COLO668 (cell line): ENCODE results near the gene COBL.

Experiments
- DNase-seq: peaks from one replicate; lab custom pipeline; 2025; ENCODE audit not compliant: unreplicated experiment; lab: John Stamatoyannopoulos, UW

COBL gene, protein sequence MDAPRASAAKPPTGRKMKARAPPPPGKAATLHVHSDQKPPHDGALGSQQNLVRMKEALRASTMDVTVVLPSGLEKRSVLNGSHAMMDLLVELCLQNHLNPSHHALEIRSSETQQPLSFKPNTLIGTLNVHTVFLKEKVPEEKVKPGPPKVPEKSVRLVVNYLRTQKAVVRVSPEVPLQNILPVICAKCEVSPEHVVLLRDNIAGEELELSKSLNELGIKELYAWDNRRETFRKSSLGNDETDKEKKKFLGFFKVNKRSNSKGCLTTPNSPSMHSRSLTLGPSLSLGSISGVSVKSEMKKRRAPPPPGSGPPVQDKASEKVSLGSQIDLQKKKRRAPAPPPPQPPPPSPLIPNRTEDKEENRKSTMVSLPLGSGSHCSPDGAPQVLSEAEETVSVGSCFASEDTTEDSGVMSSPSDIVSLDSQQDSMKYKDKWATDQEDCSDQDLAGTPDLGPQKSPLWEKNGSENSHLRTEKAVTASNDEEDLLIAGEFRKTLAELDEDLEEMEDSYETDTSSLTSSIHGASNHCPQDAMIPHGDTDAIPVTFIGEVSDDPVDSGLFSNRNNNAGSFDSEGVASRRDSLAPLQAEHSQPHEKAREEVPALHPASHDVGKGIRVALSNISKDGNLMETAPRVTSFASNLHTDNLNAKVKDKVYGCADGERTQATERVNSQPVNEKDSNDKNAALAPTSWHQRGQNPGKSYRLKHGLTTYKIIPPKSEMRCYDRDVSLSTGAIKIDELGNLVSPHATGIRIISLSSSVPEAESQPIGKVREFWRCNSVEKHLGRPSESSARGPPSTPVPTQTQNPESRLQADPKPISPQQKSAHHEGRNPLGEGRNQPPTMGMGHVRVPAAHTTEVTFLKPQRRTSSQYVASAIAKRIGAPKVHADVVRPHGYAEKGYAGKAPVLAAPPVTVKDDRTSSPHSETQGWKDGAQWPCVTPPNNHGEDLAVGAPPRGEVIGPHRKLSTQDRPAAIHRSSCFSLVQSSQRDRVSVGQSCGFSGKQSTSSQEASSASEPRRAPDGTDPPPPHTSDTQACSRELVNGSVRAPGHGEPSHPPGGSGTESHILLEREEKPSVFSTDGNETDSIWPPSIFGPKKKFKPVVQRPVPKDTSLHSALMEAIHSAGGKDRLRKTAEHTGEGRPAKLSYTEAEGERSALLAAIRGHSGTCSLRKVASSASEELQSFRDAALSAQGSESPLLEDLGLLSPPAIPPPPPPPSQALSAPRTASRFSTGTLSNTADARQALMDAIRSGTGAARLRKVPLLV

DNA sequence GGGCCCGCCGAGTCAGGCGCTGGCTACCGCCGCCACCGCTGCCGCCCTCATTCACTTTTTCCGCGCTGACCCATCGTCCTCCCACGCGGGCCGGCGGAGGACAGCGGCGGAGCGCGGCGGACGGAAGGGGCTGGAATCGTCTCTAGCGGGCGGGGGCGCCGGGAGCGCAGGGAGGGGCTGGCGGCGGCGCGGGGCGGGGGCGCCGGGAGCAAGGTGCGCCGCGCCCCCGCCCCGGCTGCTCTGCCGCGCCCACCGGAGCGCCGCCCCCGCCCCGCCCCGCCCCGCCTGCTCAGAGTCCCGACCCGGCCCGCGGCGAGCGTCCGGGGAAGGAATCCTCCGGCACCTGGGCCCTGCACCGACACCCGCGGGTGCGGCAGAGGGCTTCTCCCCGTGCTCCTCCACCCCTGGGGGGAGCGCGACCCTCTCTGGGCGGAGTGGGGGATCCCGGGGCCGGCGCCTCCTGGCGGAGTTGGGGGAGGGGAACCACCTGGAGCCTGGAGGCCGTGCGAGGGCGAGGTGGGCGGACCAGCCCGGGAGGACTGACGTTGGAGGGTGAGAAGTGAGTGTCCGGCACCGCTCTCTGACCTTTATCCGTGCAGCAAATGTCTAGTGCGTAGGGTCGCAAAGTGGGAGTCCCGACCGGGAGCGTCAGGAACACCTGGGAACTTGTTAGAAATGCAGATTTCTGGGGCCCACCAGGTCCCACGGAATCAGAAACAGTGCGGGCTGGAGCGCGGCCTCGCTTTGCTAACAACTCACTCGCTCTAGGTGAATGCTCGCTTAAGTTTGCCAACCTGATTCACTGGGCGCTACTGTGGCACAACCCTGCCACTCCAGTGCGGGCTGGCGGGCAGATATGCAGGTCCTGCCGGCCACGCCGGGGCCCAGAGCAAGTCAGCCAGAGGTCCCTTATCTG lies at the start of gene COBL:
Gene COBL (minus strand): TSS at position 144 of the 916 bp plus-strand sequence. CDS start 176 bp downstream, outside the sequence.
- DNase-seq = peak; percentile 85

DNA sequence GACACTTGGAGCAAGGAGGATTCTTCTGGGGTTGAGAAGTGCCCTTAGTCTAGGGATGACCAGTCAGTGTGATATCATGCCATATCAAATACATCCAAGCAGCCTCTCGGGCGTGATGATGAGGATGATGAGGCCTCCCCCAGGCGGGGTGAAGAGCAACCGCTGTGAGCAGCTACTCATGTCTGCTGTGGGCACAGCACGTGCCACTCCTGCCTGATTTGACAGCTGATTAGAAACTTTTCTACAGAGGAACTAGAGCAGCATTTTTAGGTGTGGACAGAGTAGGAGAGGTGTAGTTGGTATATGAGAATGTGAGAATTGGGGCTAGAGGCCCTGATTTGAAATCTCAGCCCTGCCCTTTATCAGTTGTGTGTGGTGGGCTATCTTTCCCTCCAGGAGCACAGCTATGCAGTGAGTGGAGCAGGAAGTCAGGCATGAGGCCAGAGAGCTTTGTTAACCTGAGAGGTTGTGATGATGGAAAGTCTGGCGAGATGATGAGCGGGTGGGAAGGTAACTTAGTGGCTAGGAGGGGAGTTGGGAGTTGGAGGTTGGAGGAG lies 49.6 kb upstream of the COBL start:
- DNase-seq = no peak

DNA sequence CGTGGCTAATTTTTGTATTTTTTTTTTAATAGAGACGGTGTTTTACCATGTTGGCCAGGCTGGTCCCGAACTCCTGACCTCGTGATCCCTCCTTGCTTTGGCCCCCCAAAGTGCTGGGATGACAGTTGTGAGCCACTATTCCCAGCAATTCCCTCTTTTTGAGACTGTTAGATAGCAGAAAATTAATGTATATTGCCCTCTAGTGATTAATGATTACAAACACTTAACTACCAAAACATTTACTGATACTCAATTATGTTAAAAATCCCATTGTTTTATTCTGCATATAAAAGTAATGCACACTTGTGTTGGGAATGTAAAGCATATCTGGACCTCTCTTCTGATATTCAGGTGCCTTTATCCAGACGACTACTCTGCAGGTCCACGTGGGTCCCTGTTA lies 41.2 kb upstream of the COBL start:
- DNase-seq = no peak

DNA sequence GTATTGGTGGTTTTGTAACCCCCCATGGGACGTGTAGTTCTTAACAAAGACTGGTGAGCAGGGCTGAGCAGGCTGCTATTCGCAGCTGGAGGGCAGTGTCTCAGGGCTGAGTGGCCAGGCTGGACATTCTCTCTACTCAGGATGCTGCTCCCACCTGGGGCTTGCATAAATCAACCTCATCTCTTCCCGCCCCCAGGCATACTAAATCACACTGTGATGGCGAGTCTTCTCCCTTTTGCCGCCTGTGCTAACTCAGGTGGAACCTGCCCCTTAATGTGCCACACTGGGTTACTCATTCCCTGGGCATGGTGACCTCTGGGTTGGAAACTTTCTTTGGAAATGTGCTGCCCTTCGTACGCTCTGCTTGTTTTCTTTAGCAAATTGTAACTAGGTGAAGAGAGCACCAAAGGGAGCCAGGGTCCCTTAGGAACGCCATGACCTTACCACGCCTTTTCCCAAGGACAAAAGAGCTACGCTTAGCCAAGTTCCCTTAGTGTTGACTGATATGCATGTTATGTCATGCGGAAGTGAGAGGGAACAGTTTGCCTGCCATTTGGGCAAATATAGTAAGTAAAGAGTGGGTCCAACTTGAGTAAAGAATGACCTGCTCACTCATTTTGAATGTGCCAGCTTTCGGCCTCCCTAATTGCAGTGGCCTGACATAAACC lies 40.4 kb upstream of the COBL start:
- no peak for DNase-seq

DNA sequence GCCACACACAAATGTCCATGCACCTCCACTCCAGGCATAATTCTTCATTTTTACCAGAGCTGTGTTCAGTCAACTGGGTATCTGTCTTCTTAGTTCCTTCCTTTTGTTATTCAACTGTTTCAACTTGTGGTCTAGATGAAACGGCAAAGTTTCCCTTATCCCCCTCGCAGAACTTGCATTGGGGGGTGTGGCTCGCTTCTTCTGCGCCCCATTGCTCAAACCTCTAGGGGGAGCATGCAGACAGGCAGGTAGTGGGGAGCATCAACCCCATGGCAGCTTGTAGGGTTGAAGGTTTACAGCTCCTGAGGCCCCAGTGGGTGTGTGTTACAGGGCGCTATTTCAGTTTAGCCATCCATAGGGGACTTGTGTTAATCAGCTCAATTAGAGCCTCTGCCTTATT lies 38.3 kb upstream of the COBL start:
- DNase-seq = no peak

DNA sequence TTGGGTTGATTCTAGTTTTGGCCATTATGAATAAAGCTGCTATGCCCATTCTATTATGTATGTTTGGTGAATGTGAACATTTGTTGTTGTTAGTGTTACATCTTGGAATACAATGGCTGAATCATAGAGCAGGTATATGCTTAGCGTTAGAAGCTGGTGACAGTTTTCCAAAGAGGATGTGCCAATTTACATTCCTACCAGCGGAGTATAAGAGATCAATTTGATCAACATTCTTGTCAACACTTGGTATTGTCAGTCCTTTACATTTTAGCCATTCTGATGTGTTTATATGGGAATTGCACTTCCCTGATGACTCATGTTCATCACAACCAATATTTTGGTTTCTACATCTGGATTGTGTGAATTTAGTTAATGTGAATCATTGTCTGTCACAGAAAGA lies 37.8 kb upstream of the COBL start:
- no peak for DNase-seq

DNA sequence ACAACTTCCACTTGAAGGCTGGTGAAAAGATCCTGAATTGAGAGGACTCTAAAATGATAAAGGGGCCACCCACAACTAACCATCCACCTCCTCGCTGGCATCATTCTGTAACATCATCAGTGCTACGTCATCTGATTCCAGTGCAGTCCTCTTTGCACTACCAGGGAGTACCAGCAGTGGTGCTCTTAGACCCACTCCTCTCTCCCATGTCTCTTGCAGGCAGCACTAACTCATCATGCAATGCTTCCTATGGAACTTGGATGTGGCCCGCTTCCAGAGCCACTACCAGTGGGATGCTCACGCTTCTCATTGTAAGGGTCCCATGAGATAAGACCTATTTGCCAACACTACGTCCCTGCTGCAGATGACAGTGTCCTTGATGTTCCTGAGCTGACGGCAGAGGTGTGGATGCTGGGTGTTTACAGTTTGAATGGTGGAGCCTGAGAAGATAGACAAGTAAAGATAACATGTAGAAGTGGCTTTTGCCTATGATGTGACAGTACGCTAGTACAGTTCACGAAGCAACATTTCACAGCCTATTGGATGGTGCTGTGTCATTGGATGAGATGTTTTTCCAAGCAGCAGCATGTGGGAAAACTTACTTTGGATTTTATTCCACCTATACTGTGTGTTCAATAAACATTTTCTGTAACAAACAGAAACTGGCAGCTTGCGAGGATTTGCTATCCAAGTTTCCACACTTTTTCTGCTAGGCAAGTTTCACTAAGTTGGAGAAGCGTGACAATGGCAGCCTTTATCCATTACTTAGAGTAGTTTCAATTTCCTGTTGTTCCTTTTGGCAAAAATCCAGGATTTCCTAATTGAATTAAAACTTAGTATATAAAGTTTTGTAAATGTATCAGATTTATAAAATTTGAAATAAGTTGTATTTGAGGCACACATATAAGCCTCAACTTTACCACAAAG lies 35.8 kb upstream of the COBL start:
- DNase-seq = no peak

DNA sequence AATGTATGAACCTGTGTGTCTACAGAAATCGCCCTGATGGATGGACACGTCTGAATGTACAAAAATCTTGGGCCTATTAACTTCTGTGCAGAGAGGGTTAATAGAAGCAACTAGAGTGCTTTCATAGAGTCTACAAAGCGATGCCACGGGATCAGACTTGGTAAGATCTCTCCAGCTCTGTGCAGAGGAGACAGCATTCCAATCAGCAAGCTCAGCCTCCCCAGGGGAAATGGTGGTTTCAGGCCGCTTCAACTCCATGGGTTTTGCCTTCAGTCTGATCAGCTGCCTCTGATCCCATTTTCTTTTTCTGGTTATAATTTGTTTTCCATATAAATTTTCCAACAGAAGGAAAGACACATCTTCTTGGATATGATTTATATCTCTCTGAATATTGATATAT lies 35.1 kb upstream of the COBL start:
- DNase-seq = no peak

DNA sequence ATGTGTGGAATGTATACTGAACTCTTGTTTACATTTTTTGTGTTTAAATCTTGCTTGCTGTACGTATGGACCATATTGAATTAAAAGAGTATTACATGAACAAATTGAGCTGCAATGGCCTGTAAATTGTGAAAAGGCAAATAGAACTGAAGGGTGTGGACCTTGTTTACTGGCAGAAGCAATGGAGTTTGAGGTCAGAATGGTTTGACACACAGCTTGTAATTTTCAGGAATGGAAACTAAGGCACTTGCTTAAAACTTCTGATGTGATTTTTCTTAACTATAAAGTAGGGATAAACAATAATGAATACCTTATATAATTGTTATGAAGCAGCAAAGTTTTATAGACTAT lies 33.9 kb upstream of the COBL start:
- no peak for DNase-seq

DNA sequence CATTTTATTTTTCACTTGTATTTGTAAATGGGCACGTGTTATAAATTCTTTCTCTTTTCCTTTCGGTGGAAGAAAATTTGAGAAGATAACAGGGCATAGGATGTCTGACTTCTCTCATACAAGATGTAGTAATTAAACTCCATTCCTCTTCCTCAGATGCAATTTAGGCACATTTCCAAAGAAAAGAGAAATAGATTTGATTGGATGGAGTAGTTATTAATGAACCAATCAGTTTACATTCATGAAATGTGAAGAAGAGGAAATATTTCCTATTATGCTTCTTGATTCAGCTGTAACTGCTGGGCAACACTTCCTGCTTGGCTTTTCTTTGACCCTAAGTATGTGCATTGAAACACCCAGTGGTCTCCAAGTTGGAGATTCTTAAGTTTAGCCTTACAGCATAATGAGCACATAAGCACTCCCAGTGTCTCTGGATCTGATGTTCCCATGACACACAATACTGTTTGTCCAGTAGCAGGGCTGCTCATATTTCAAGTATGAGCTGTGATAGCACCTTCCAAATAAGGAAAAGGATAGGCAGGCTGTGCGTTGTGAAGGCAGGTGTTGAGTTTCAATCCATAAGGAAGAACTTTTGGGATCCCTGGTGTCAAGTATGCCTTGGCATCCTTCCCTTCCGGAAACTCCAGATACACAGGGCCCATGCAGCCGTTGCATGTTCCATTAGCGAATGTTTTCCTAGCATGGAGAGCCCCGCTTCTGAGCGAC lies 33.4 kb upstream of the COBL start:
- peak; percentile 93 for DNase-seq

DNA sequence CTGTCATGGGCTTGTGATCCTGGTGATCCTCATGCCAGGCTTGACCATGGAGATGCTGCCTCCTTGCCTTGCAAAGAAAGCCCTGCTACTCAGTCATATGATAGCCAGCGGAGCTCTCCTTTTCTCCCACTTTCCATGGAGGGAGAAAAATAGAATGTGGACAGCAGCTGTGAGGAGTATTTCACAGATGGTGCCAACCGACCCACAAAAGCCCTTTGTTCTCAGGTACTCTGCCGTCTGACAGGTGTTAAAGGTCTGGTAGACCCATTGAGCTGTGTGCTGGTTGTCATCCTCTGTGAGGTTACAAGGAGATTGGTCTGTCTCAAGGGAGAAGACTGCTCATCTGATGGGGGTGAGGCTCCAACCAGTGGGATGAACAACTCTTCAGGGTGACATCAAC lies 29.5 kb upstream of the COBL start:
- peak; percentile 82 for DNase-seq

DNA sequence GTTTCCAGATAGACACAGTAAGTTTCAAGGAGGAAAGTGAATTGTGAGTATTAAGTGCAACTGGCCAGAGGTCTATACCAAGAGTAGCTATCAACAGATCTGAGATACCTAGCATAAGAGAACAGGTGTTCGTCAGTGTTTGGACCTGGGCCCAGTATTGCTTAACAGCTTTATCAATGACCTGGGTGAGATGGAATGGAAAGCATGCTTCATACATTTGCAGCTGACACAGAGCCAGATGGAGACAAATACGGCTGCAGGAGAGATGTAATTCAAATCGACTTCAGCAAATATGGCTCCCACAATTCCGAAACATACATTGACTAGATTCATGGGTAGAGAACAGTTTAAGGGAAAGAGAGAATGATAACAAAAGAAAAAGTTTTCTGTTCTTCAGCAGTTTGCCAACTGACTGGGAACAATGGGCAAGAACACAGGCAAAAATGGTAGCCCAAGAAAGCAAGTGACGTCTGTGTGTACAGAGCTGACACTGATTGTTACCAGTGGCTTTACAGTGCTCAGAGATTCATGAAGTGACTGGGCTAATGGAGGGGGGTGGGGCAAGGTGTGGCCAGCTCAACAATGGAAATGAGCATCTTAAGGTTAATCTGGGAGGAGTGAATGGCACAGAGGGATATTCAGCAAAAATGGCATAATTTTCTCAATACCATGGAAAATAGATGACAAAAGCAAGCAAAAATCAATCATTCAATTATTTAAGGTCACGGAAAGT lies 28.0 kb upstream of the COBL start:
- DNase-seq = peak; percentile 91

DNA sequence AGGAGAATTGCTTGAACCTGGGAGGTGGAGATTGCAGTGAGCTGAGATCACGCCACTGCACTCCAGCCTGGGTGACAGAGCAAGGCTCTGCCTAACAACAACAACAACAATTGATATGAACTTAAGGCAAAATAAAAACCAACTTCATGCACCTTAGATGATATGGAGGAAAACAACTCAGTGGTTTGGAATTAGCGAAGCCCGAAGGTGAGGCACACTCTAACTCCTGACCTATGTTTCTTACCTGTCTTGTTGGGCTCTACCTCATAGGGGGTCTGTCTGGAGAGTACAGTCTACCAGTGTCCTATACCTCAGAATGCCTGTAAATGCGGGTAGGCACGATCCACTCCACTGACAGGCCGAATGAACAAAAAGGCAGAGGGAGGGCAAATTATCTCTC lies 24.3 kb upstream of the COBL start:
- no peak for DNase-seq

DNA sequence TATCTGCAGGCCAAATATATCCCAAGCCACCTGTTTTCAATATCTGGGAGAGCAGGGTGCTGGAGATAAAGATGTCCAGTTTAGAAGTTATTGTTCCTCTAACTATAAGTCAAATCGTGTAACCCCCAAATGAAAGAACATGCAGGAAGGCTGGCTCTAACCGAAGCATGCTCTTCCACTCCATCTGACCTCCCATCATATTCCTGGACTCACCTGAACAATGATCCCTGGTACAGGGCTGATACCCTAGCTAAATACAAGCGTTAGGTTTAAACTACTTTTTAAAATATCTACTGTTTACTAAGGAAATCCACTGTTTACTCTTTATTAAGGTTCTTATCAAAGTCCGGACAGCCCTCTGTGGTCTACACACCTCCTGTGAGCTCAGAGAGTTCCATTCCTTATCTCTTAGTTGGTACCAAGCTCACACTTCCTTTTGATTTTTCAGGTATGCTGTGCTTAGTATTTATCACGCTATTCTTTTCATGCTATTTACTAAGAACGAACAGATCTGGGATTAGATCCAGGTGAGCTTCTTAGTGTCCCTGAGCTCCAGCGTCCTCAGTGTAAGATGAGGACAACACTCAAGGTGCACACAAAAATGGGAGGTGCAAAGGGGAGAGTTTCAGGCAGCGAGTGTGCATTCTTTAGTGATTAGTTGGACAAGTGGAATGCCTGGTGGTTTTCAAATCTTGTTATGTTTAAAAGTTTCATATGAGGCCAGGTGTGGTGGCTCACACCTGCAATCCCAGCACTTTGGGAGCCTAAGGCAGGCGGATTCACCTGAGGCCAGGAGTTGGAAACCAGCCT lies 23.6 kb upstream of the COBL start:
- DNase-seq = no peak

DNA sequence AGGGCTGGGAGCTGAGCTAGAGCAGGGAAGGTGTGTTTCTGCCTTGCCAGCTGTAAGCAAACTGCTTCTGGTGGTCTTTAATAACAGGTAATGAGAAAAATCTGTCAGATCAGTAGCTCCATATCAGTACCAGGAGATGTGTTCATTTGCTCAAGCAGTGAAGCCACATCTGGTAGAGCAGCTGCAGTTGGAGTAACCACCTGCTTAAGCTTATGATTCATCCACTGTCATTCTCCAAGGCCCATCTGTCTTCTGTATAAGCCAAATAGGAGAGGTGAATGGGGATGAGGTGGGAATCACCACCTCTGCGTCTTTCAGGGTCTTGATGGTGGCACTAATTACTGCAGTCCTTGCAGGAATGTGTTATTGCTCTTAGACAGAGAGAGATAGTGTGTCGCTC lies 18.4 kb upstream of the COBL start:
- peak; percentile 75 for DNase-seq

DNA sequence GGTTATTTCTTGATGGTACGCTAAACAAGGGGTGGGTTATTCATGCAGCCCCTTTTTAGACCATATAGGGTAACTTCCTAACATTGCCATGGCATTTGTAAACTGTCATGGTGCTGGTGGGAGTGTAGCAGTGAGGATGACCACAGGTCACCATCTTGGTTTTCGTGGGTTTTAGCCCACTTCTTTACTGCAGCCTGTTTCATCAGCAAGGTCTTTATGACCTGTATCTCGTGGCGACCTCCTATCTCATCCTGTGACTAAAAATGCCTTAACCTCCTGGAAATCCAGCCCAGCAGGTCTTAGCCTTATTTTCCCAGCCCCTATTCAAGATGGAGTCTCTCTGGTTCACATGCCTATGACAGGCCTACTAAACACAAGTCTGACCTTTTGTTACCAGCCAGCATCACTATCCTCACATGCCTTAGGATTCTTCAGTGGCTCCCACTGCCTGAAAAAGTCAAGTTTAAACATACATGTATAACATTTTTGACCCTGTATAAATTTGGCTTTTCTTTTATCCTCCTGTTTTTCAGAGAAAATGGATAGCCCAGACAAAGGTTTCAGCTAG lies 13.2 kb upstream of the COBL start:
- DNase-seq = no peak
